ENCODE data around the gene SUSD2. TPM values are rescaled to one million over a fixed set of nuclear protein-coding genes. Genes with fewer than 3 reads are reported as not detected.

The SUSD2 gene
- total and polyA plus RNA-seq, 2 of the 8 experiments (the other 6 are each of a cell fraction or from before 2014, with no cell fraction given), result 2.0 to 4.8 TPM

- Histone ChIP-seq H4K91ac (replicated peaks; ENCODE audit: insufficient read length, low read length) (no peak overlapping the region), H3K23me2 (ENCODE audit: low read depth, low read length) (no peaks in the 10 kb centered on the region), H3K14ac (ENCODE audit: insufficient read length) (no peak overlapping the region), H3K56ac (replicated peaks; ENCODE audit: insufficient read length, low read depth, low read length) (no peak overlapping the region), H4K5ac (ENCODE audit: insufficient read length, low read depth, low read length) (no peak overlapping the region), H3K18ac (ENCODE audit: extremely low read depth, low read length) (no peak overlapping the region; the same call in 1 of the 2 replicates), H3K27ac (ENCODE audit: low read depth, low read length) (no peak overlapping the region), H3K9me3 (ENCODE audit: insufficient read depth in 2 of 2, low read depth in 1 of 2, low read length in 1 of 2) (no peaks in the 10 kb centered on the region), H2BK12ac (ENCODE audit: low read depth, low read length) (no peak overlapping the region), H3K4ac (replicated peaks; ENCODE audit: insufficient read length, low read depth, low read length) (no peak overlapping the region), H2BK20ac (ENCODE audit: low read length) (no peak overlapping the region), H2AFZ (ENCODE audit: low read length) (no peak overlapping the region), H3K79me1 (ENCODE audit: low read depth, low read length) (no peaks in the 10 kb centered on the region), H3K4me3 (ENCODE audit: extremely low read depth in 1 of 4, insufficient read depth in 2 of 4, low read depth in 3 of 4, low read length in 4 of 4) (no peak overlapping the region), H2BK120ac (replicated peaks; ENCODE audit: low read depth, low read length) (no peak overlapping the region), H3K36me3 (ENCODE audit: control insufficient read depth in 2 of 4, insufficient read depth in 4 of 4, low read length in 3 of 4) (no peaks in the 10 kb centered on the region), H2BK15ac (ENCODE audit: low read length) (no peak overlapping the region), H3K4me1 (replicated peaks in 1 of 4; ENCODE audit: control insufficient read depth in 3 of 4, insufficient read depth in 4 of 4, low read length in 3 of 4) (peaks cover 0 to 7% (median 0%) of the 10 kb centered on the region in 4 experiments; a peak in 4 of 7 replicates), H3K4me2 (ENCODE audit: insufficient read depth in 1 of 2, low read depth in 2 of 2, low read length in 2 of 2) (no peak overlapping the region), H2BK5ac (ENCODE audit: low read depth, low read length) (no peak overlapping the region; the same call in 1 of the 2 replicates), H2AK5ac (ENCODE audit: low read depth, low read length) (no peak overlapping the region), H3K79me2 (ENCODE audit: control insufficient read depth in 1 of 2, insufficient read depth in 2 of 2, low read length in 2 of 2) (no peaks in the 10 kb centered on the region), H3K9ac (replicated peaks in 1 of 4; ENCODE audit: extremely low read depth in 1 of 4, low read depth in 3 of 4, low read length in 3 of 4) (no peak overlapping the region), H3K27me3 (replicated peaks in 1 of 4; ENCODE audit: control insufficient read depth in 3 of 4, extremely low read depth in 1 of 4, insufficient read depth in 3 of 4, low read length in 3 of 4) (no peaks in the 10 kb centered on the region), H4K8ac (ENCODE audit: extremely low read depth, insufficient read depth, low read length) (no peak overlapping the region; the same call in 1 of the 2 replicates), H3K23ac (ENCODE audit: insufficient read length) (no peak overlapping the region), H4K20me1 (replicated peaks in 1 of 2; ENCODE audit: control insufficient read depth in 1 of 2, insufficient read depth in 2 of 2, low read length in 2 of 2) (no peaks in the 10 kb centered on the region)
- WGBS, 2 experiments (ENCODE audit: extremely low coverage in 1 of 2, insufficient coverage in 1 of 2, insufficient read length in 1 of 2, insufficient replicate concordance in 2 of 2, low coverage in 1 of 2, low lambda C conversion rate in 2 of 2, missing lambda C conversion rate in 1 of 2), result 91% methylated on average over 28 of the region's 37 CpGs; no CpG with 5 or more reads in 1 of the 2 experiments
- ChIA-PET POLR2A (ENCODE audit: partially characterized antibody) (interaction anchor here (0.6 kb wide), 1 partner anchor 368 kb away, joined by 3 read pairs; no protein-coding TSS in a partner anchor), CTCF (ENCODE audit: partially characterized antibody) (interaction anchor here (0.6 to 7.2 kb wide), 9 partner anchors 10 to 198 kb away, joined by 3 to 96 read pairs (median 9); no protein-coding TSS in a partner anchor)
- DNase-seq (ENCODE audit: low read depth in 1 of 2, low spot score in 2 of 2), result no peak
- no peak for FAIRE-seq
- TF ChIP-seq NANOG (IDR thresholded peaks at IDR 0.05; ENCODE audit: insufficient read depth, low read depth, low read length, poor library complexity, severe bottlenecking) (no peak), JUND (IDR thresholded peaks at IDR 0.05; ENCODE audit: low read length) (no peak)
- TF ChIP-seq, protein P1, sequence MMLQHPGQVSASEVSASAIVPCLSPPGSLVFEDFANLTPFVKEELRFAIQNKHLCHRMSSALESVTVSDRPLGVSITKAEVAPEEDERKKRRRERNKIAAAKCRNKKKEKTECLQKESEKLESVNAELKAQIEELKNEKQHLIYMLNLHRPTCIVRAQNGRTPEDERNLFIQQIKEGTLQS (IDR thresholded peaks at IDR 0.05; ENCODE audit: insufficient read depth, low read depth, low read length), result no peak
Measured at GRCh38 chr22:24187731-24188644, 6.7 kb downstream of the SUSD2 start.
